RWPE2 (cell line): Measurements from ENCODE around the gene MTARC1.

Experiments
- ATAC-seq: fragments of 200-7000 bp; cut with Tn5 transposase; 3 replicates; pipeline ENCODE4 v1.9.1; 2021; ENCODE audit warnings: low read depth
- DNase-seq: peaks from one replicate; pipeline ENCODE4 v3.0.0-alpha.2; 2020; ENCODE audit warnings: low spot score
- H3K27ac ChIP-seq: fragments of 450-650 bp; 2 replicates; pipeline ENCODE4 v1.5.1; 2017; ENCODE audit warnings: mild to moderate bottlenecking; ENCODE audit not compliant: poor library complexity, severe bottlenecking
- H3K27me3 ChIP-seq: fragments of 250-450 bp; sonication (Bioruptor Pico); 2 replicates; pipeline ENCODE4 v1.5.1; 2021; ENCODE audit warnings: mild to moderate bottlenecking, moderate library complexity; ENCODE audit not compliant: insufficient read depth, poor library complexity, severe bottlenecking
- H3K36me3 ChIP-seq: fragments of 250-450 bp; sonication (Bioruptor Pico); 2 replicates; pipeline ENCODE4 v1.5.1; 2020; ENCODE audit warnings: low read depth, mild to moderate bottlenecking, moderate library complexity
- H3K4me1 ChIP-seq: fragments of 250-450 bp; sonication (Bioruptor Pico); 2 replicates; pipeline ENCODE4 v1.5.1; 2021; ENCODE audit warnings: mild to moderate bottlenecking, moderate library complexity; ENCODE audit not compliant: insufficient read depth, poor library complexity, severe bottlenecking
- H3K4me3 ChIP-seq: fragments of 250-450 bp; sonication (Bioruptor Pico); 2 replicates; pipeline ENCODE4 v1.5.1; 2021; ENCODE audit warnings: mild to moderate bottlenecking, moderate library complexity; ENCODE audit not compliant: severe bottlenecking
- H3K9me3 ChIP-seq: fragments of 250-450 bp; sonication (Bioruptor Pico); 2 replicates; pipeline ENCODE4 v1.5.1; 2021; ENCODE audit warnings: mild to moderate bottlenecking, moderate library complexity; ENCODE audit not compliant: severe bottlenecking
- TF ChIP-seq, protein P1 (sequence below): fragments of 450-650 bp; IDR thresholded peaks from one replicate; pipeline ENCODE4 v1.5.1; 2017; ENCODE audit warnings: mild to moderate bottlenecking, moderate library complexity; ENCODE audit not compliant: poor library complexity, severe bottlenecking

MTARC1 gene

DNA sequence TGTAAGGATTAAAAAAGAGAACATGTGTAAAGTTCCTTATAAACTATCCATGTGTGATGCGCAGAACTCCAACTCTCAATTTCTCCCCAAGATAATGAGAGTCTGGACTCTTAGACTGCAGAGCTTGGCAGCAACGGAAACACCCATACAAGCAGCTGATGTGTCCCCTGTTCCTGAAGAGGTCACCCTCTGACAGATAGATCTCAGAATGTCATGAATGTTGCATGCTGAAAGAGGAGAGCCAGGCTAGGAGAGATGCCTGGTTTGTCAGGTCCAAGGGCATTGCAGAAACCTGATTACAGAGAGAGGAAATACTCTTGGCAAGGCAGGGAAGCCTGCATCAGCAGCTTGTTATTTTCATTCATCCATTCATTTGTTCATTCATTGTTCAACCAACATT is 24.2 kb downstream of the MTARC1 start:
- ATAC-seq (no peak), DNase-seq (no peak)
- H3K9me3 ChIP-seq, result no peaks in the 10 kb centered on the region

DNA sequence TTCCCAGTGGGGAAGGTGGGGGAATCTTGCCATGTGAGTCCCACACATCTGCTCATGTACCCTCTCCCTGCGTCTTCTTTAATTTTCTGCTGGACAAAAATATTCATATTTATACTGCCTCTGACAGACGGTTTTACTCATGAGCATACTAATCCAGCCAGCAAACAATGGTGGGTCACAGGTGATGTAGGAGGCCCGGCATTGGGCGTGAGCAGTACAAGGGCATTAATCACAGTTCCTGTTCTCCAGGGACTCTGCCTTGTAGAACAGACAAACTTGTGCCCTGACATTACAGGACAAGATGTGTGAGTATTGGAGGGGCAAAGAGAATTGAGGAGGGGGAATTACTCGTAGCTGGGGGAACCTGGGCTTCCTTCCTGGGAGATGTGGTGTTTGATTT is 25.0 kb downstream of the MTARC1 start:
- DNase-seq (no peak), ATAC-seq (peak; percentile 36; the same call in 1 of the 3 replicates)
- no peaks in the 10 kb centered on the region for H3K27me3 ChIP-seq
- H3K4me1 ChIP-seq, result no peaks in the 10 kb centered on the region
- TF ChIP-seq, protein P1, sequence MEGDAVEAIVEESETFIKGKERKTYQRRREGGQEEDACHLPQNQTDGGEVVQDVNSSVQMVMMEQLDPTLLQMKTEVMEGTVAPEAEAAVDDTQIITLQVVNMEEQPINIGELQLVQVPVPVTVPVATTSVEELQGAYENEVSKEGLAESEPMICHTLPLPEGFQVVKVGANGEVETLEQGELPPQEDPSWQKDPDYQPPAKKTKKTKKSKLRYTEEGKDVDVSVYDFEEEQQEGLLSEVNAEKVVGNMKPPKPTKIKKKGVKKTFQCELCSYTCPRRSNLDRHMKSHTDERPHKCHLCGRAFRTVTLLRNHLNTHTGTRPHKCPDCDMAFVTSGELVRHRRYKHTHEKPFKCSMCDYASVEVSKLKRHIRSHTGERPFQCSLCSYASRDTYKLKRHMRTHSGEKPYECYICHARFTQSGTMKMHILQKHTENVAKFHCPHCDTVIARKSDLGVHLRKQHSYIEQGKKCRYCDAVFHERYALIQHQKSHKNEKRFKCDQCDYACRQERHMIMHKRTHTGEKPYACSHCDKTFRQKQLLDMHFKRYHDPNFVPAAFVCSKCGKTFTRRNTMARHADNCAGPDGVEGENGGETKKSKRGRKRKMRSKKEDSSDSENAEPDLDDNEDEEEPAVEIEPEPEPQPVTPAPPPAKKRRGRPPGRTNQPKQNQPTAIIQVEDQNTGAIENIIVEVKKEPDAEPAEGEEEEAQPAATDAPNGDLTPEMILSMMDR, result no peak
- no peaks in the 10 kb centered on the region for H3K36me3 ChIP-seq
- no peaks in the 10 kb centered on the region for H3K9me3 ChIP-seq
- no peak overlapping the region for H3K27ac ChIP-seq
- H3K4me3 ChIP-seq, result no peak overlapping the region

More for the DNA sequence above, 24.2 kb downstream of the MTARC1 start:
- TF ChIP-seq, protein P1, result no peak
- Histone ChIP-seq H3K36me3 (no peaks in the 10 kb centered on the region), H3K4me3 (no peak overlapping the region), H3K4me1 (no peaks in the 10 kb centered on the region), H3K27me3 (no peaks in the 10 kb centered on the region), H3K27ac (no peak overlapping the region)

DNA sequence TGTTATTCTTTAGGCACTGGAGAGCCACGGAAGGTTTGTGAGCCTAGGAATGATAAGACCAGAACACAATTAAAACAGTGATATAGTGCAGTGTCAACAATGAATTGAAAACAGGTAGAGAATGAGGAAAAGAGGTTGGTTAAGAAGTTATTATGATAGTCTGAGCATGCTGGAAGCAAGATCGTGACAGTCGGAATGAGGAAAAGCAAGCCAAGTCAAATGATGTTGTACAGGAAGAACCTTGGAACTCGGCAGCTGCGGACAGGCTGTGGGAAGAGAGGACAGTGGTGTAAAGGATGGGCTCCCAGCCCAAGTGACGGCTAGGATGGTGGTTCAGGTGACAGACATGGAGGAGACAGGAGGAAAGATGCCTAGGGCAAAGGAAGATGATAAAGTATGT is 25.6 kb downstream of the MTARC1 start:
- Histone ChIP-seq H3K4me3 (no peak overlapping the region), H3K27me3 (no peaks in the 10 kb centered on the region), H3K27ac (no peak overlapping the region), H3K9me3 (no peaks in the 10 kb centered on the region), H3K36me3 (no peaks in the 10 kb centered on the region), H3K4me1 (no peaks in the 10 kb centered on the region)
- ATAC-seq (no peak), DNase-seq (no peak)
- TF ChIP-seq, protein P1, result no peak

DNA sequence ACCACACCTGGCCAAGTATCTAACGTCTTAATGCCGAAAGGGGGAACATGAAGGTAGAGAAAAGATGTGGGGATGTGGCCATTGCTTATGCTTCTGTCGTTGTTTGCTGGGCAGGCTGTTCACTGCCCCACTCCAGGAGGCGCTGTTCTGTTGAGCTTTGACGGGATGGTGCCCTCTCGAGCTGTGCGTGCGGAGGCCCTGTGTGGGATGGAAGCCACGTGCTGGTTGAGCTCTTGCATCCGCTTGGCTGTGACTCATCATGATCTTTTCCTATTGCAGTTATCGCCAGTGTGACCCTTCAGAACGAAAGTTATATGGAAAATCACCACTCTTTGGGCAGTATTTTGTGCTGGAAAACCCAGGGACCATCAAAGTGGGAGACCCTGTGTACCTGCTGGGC is 26.3 kb downstream of the MTARC1 start:
- Histone ChIP-seq H3K36me3 (no peaks in the 10 kb centered on the region), H3K9me3 (no peaks in the 10 kb centered on the region), H3K27ac (no peak overlapping the region), H3K27me3 (no peaks in the 10 kb centered on the region), H3K4me3 (no peak overlapping the region), H3K4me1 (no peaks in the 10 kb centered on the region)
- TF ChIP-seq, protein P1, result no peak
- no peak for ATAC-seq
- no peak for DNase-seq

DNA sequence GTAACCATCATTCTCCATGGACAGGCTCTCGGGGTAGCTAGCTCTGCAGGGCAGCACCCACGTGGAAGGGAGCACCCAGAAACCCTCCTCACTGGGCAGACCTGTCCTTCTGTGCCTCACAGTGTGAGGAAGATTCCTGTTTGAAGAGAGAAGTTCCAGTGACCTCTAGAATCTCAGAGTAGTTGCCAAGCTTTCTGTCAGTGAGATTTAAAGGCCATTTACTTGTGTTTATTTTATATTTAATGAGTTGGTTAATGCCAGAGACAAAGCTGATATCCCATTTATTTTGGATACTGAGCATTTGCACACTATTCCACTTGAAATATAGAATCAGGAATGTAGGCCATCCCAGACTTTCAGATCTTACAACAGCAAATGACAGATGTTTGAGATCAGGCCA is 28.7 kb downstream of the MTARC1 start:
- H3K9me3 ChIP-seq, result no peaks in the 10 kb centered on the region
- TF ChIP-seq, protein P1, result no peak
- DNase-seq (no peak), ATAC-seq (no peak)
- no peak overlapping the region for H3K4me3 ChIP-seq
- no peaks in the 10 kb centered on the region for H3K4me1 ChIP-seq
- no peaks in the 10 kb centered on the region for H3K27me3 ChIP-seq
- H3K27ac ChIP-seq, result no peak overlapping the region
- H3K36me3 ChIP-seq, result no peaks in the 10 kb centered on the region
